ENCODE data around the gene KCNMB2.

- TF ChIP-seq POLR2AphosphoS5 (IDR thresholded peaks at IDR 0.05; ENCODE audit: low read depth) (no peak), CTCF (IDR thresholded peaks at IDR 0.05; ENCODE audit: insufficient read depth, low read length) (no peak), GABPA (IDR thresholded peaks at IDR 0.05; ENCODE audit: low read depth) (no peak)
- TF ChIP-seq, protein P1, sequence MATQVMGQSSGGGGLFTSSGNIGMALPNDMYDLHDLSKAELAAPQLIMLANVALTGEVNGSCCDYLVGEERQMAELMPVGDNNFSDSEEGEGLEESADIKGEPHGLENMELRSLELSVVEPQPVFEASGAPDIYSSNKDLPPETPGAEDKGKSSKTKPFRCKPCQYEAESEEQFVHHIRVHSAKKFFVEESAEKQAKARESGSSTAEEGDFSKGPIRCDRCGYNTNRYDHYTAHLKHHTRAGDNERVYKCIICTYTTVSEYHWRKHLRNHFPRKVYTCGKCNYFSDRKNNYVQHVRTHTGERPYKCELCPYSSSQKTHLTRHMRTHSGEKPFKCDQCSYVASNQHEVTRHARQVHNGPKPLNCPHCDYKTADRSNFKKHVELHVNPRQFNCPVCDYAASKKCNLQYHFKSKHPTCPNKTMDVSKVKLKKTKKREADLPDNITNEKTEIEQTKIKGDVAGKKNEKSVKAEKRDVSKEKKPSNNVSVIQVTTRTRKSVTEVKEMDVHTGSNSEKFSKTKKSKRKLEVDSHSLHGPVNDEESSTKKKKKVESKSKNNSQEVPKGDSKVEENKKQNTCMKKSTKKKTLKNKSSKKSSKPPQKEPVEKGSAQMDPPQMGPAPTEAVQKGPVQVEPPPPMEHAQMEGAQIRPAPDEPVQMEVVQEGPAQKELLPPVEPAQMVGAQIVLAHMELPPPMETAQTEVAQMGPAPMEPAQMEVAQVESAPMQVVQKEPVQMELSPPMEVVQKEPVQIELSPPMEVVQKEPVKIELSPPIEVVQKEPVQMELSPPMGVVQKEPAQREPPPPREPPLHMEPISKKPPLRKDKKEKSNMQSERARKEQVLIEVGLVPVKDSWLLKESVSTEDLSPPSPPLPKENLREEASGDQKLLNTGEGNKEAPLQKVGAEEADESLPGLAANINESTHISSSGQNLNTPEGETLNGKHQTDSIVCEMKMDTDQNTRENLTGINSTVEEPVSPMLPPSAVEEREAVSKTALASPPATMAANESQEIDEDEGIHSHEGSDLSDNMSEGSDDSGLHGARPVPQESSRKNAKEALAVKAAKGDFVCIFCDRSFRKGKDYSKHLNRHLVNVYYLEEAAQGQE (IDR thresholded peaks at IDR 0.05; ENCODE audit: insufficient replicate concordance, low read depth) = no peak
Measured at GRCh38 chr3:178586076-178586475, 49.8 kb downstream of the KCNMB2 start.

All from HL-60 (cell line).